NB4 (cell line): Measurements from ENCODE around the gene MAML2.

Source experiments
- DNase-seq: peaks from one replicate; pipeline ENCODE4 v3.0.0; 2010; ENCODE audit warnings: low read depth
- H3K4me3 ChIP-seq: one replicate; pipeline ENCODE4 v1.5.1; 2011; ENCODE audit warnings: mild to moderate bottlenecking, low read depth, low read length, moderate library complexity
- MAX ChIP-seq: IDR thresholded peaks from 2 replicates; pipeline ENCODE4 v1.6.1; 2011; ENCODE audit warnings: low read depth, low read length
- MYC ChIP-seq: IDR thresholded peaks from 2 replicates; pipeline ENCODE4 v1.6.1; 2011; ENCODE audit warnings: low read depth, low read length
- POLR2A ChIP-seq: IDR thresholded peaks from 2 replicates; pipeline ENCODE4 v1.6.1; 2011; ENCODE audit warnings: mild to moderate bottlenecking; ENCODE audit not compliant: insufficient read length; ENCODE audit errors: extremely low read depth
- TF ChIP-seq, protein P1 (sequence below): IDR thresholded peaks from one replicate; pipeline ENCODE4 v1.5.1; 2012; ENCODE audit warnings: low read depth, low read length

Gene MAML2

DNA sequence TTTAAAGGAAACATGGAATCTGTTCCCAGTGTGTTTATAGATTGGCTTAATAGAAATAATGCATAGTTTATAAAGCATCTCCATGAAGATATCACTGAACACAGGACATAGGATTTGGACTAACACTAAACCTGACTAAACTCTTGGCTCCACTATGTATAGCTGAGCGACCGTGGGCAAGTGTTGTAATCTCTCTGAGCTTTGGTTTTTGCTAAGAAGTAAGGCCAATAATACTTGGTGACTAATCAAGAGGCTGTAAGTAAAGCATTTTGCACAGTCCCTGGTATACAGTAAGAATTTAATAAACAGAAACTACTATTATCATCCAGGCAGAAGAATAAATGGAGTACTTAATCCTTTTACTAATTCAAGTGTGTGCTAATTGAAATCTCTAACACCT, 293.6 kb downstream of the MAML2 start:
- TF ChIP-seq MAX (no peak), MYC (no peak), POLR2A (no peak)
- TF ChIP-seq, protein P1, sequence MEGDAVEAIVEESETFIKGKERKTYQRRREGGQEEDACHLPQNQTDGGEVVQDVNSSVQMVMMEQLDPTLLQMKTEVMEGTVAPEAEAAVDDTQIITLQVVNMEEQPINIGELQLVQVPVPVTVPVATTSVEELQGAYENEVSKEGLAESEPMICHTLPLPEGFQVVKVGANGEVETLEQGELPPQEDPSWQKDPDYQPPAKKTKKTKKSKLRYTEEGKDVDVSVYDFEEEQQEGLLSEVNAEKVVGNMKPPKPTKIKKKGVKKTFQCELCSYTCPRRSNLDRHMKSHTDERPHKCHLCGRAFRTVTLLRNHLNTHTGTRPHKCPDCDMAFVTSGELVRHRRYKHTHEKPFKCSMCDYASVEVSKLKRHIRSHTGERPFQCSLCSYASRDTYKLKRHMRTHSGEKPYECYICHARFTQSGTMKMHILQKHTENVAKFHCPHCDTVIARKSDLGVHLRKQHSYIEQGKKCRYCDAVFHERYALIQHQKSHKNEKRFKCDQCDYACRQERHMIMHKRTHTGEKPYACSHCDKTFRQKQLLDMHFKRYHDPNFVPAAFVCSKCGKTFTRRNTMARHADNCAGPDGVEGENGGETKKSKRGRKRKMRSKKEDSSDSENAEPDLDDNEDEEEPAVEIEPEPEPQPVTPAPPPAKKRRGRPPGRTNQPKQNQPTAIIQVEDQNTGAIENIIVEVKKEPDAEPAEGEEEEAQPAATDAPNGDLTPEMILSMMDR: no peak
- no peak for DNase-seq
- no peak overlapping the region for H3K4me3 ChIP-seq

- no peak for TF ChIP-seq MYC
- TF ChIP-seq, protein P1: no peak
- TF ChIP-seq MAX: no peak
- no peak for TF ChIP-seq POLR2A
- DNase-seq: no peak
Observed at GRCh38 chr11:96045622-96046456, 297.2 kb downstream of the MAML2 start.

GRCh38 chr11:96044747-96045146, 298.2 kb downstream of the MAML2 start:
- no peak overlapping the region for H3K4me3 ChIP-seq
- no peak for DNase-seq
- TF ChIP-seq MAX (no peak), POLR2A (no peak), MYC (no peak)
- TF ChIP-seq, protein P1: no peak

More at GRCh38 chr11:96045622-96046456, 297.2 kb downstream of the MAML2 start:
- H3K4me3 ChIP-seq: no peak overlapping the region

GRCh38 chr11:96044311-96044710, 298.7 kb downstream of the MAML2 start:
- DNase-seq: no peak
- no peak overlapping the region for H3K4me3 ChIP-seq
- TF ChIP-seq MYC (no peak), MAX (no peak), POLR2A (no peak)
- TF ChIP-seq, protein P1: no peak

DNA sequence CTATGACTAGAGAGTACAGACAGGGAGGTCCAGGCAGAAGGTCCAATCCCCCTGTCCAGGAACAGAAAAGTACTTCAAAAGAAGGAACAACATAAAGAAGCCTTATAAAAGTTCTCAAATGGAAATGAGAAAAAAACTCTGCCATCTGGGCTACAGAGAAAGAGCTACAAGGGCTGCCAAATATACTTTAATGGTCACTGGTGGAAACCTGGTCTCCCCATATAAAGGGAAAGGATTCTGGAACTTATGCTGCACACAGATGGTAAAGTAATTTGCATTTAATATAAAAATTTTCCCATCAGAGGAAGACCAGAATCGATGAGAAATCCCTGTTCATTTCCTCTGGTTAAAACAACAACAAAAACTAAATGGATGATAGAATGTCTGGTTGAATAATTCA, 299.7 kb downstream of the MAML2 start:
- no peak overlapping the region for H3K4me3 ChIP-seq
- no peak for DNase-seq
- TF ChIP-seq, protein P1: no peak
- TF ChIP-seq MYC (no peak), POLR2A (no peak), MAX (no peak)
